SKM-1 (cell line): ENCODE data around the gene FXYD2.
A peak's percentile ranks its signal among the peaks of the same experiment; 100 is the strongest.

Experiments
- DNase-seq: peaks from one replicate; lab custom pipeline; 2025; ENCODE audit not compliant: unreplicated experiment; lab: John Stamatoyannopoulos, UW

Gene FXYD2

GRCh38 chr11:117859061-117859460 is 34.5 kb upstream of the FXYD2 start:
- DNase-seq, result no peak

GRCh38 chr11:117857734-117858414 is 33.3 kb upstream of the FXYD2 start:
- no peak for DNase-seq

DNA sequence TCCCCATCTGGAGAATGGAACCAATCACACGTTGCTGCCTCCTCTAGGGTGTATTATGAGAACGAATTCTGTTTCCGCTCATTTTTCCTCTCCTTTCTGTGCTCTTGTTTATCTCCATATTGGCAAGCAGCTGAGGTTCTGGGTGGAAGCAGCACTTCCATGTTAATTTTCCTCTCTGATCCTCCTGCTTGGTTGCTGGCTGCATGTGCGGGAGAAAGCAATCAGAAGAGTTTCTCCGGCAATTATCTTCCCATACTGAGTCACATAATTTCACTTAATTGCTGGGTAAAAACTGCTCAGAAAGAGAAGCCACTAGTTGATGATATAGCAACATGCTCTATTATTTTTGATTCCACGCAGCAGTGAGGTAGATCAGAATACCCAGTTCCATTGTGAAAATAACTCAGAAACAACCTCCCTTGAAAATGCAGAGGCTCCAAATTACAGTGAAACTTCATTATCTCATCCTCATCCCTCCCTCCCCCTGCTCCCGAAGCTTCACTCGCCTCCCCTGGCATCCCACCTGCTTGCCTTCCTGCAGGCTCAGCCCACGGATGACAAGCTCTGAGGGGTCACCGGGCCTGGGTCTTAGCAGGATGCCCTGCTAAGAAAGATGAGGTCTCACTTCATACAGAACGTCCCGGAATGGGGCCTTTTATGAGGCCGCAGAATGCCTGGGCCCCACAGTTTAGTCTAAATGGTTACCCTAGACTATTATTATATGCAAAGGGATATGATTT is 31.5 kb upstream of the FXYD2 start:
- no peak for DNase-seq

- no peak for DNase-seq
Observed at GRCh38 chr11:117855186-117855845, 30.8 kb upstream of the FXYD2 start.

- DNase-seq, result no peak
Observed at GRCh38 chr11:117852309-117852708, 27.8 kb upstream of the FXYD2 start.

DNA sequence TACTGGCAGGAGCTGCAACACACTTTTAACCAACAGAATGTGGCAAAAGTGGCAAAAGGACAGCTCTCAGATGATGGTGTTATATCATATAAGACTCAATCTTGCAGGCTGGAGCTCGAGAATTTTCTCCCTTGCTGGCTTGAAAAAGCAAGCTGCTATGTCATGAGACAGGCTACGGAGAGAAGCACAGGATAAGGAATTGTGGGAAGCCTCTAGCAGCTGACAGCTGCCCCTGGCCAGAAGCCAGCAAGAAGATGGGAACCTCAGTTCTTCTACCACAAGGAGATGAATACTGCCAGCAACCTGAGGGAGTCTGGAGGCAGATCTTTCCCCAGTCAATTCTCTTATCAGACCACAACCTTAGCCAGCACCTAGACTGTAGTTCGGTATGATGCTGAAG is 27.3 kb upstream of the FXYD2 start:
- DNase-seq, result no peak

DNA sequence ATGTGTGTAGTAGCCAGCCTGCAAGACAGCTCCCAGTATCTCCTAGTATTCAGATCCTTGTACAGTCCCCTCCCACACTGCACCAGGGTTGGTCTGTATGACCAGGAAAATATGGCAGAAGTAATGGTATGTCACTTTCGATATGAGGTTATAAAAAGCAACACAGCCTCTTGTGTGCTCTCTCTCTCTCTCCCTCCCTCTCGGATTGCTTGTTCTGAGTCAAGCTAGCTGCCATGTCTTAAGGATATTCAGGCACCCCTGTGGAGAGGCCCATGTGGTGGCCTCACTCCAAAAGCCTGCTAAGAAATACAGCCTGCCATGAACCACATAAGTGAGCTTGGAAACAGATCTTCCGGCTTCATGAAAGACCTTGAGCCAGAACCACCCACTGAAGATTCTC is 26.6 kb upstream of the FXYD2 start:
- DNase-seq, result no peak

GRCh38 chr11:117849781-117850414 is 25.4 kb upstream of the FXYD2 start:
- DNase-seq, result no peak

DNA sequence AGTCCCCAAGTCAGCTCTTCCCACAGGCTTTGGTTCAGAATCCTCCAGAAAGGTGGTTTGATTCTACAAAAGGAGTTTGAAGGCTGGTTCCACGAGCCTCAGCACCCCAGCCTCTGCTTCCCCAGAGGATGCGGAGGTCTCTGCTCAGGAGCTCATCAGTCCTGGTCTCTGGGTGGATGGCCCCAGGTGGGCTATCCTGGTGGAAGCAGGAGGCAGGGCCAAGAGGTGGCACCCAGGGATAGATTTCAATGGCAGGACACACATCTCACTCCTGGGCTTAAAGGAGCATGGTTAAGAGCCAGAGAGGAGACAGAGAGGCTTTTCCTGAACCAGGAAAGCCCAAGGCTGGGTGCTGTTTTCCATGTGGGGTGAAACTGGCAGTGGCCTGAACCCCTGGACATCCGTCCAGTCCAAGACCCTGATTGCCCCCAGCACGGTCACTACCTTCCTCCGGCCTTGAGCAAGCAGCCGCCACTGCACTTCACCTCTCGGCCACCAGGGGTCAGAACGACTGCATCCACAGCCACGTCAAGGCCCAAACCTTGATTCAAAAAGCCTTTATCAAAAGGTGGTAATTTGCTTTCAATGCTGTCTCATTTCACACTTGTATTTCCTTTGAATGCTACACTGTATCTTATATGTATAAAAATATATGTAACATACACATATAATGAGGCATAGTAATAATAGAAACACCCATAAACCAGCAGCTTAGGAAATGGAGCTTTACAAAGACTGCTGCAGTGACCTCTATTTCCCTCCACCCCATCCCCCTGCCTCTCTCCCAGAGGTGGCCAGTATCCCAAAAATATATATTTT is 19.3 kb upstream of the FXYD2 start:
- DNase-seq, result no peak

DNA sequence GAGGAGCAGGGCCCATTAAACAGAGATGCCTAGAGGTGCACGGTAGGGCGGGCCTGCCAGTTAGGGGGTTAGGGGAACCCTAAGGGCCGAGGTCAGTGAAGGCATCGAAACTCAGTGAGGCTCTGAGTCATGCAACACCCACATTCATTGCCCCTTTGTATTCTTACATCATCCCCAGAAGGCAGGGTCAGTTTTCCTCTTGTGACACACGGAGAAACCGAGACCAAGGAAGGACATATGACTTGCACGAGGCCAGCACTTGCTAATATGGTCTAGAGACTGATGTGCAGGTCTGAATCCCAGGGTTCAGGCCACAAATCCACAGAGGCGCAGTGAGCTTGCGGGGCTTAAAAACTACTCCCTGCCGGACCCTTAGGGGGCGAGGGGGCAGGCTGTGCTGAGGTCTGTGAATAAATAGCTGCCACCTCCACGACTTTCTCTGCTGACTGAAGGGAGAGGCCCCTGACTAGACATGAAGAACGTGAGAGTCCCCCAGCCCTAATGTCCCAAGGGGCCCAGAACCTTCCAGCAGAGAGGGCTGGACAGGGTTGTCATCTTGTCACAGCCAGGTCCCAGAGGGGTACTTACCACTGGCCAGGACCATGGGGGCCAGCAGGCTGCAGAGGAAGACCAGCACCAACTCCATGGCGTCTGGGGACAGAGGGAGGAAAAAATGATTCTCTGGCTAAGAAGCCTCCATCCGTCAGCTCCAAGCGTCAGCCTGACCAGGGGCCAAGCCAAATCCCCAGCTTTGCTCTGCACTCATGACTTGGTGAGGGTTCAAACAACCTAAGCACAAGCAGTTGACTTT is 17.8 kb upstream of the FXYD2 start:
- DNase-seq, result peak; percentile 81

GRCh38 chr11:117841551-117842031 is 17.0 kb upstream of the FXYD2 start:
- no peak for DNase-seq

GRCh38 chr11:117840881-117841550 is 16.5 kb upstream of the FXYD2 start:
- no peak for DNase-seq

DNA sequence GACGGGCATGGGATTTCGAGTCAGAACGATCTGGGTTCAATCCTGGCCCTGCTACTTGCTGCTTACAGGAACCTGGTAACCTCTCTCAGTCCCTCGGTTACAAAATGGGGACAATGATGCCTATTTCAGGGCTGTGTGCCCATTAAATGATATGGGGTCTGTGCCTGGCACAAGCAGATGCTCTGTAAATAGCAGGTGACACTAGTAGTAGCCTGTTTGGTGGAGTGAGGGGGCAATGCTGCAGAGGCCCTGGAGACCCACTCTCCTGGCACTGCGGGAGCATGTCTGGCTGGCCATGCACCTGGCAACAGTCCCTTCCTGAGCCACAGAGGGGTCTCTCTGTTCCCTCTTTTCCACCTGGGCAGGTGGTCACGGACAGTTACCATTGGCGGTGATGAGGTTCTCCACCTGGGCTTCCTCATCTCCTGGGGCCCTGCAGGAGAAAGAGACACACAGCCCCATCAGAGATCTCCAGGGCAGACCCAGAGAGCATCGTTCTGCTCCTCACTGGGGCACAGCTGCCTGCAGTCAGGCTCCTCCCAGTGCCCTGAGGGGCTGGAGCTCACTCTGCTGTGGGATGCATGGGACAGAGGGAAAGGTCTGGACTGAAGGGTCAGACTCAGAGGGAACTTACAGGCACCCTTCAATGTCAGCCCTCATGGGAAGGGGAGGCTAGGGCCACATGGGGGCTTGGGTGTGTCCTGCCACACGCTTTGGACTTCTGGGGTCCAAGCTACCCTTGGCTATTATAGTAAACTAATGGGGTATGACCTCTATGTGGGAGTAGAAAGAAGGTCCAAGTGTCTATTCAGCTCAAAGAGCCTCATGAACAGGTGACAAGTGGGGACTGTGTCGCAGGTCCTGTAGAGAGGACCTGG is 15.6 kb upstream of the FXYD2 start:
- no peak for DNase-seq

DNA sequence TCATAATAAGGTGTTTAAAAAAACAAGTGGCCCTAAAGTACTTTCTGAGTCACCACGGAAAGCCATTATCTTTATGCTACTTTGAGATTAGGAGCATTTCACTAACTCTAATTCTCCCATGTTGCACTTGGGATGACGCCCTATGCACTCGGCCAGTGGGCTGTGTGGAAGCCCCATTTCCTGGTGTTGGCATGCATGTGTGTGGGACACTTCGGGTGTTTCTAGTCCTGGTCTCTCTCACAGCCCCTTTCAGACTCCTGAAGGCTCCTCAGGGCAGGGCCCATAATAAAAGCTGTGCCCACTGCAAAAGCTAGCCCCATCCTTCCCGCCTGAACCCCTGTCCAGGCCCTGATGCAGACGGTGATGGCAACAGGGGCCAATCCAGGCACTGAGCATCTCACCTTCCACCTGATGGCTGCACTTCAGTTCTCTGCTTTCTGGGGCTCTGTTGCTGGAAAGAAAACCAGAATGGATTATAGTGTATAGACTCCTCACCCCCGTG is 14.9 kb upstream of the FXYD2 start:
- no peak for DNase-seq

- DNase-seq, result no peak
Observed at GRCh38 chr11:117838901-117839300, 14.4 kb upstream of the FXYD2 start.

- no peak for DNase-seq
Observed at GRCh38 chr11:117837791-117838190, 13.2 kb upstream of the FXYD2 start.

DNA sequence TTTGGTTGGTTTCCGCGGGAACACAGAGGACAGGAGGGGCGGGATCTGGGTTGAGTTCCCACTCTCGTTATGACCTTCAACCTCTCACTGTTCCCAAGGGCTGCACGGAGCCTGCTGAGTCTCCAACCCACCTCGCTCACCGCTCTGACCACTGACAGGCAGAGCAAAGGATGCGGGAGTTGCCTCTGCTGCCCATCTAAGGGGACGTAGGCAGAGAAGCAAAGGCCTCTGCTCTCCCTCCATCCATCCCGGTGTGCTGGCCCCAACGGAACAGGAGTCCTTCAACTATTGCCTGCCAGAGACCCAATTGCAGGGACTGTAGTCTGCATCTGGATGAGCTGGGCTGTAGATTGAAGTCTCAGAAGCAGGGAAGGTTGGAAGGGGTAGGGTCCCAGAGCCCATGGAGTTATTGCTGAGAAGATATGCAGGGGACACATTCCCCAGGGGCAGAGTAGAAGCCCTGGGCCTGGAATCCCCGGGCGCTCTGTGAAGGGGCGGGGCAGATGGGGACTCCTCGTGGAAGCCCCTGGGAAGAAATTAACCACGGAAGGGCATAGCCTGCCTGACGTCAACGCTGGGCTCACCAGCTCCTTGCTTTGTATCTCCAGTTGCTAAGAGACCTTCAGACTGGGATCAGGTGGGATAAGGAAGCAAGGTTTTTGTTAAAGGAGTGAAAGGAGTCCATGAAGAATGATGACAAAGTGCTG is 12.7 kb upstream of the FXYD2 start:
- DNase-seq, result no peak
